Measurements from ENCODE around the gene MORN3. TPM values are rescaled to one million over a fixed set of nuclear protein-coding genes. Genes with fewer than 3 reads are reported as not detected.

The MORN3 gene
- total and polyA plus RNA-seq, 2 of the 8 experiments (the other 6 are each of a cell fraction or from before 2014, with no cell fraction given): 0.39 to 0.93 TPM

DNA sequence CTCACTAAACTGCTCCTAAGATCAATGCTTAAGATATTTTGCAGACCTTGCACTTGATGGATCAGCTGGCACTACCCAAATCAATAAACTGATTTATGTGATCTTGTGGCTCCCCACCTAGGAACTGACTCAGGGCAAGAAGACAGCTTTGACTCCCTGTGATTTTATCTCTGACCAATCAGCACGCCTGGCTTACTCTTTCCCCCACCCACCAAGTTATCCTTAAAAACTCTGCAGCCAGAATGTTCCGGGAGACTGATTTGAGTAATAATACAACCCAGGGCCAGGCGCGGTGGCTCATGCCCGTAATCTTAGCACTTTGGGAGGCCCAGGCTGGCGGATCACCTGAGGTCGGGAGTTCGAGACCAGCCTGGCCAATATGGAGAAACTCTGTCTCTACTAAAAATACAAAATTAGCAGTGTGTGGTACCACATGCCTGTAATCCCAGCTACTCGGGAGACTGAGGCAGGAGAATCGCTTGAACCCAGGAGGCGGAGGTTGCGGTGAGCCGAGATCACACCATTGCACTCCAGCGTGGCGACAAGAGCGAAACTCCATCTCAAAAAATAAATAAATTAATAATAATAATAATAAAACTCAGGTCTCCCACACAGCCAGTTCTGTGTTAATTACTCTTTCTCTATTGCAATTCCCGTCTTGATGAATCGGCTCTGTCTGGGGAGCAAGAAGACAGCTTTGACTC lies 12.0 kb downstream of the MORN3 start:
- DNase-seq (ENCODE audit: low read depth in 1 of 2, low spot score in 2 of 2) (no peak), FAIRE-seq (no peak)
- Histone ChIP-seq H3K36me3 (ENCODE audit: control insufficient read depth in 2 of 4, insufficient read depth in 4 of 4, low read length in 3 of 4) (no peaks in the 10 kb centered on the region), H3K79me1 (ENCODE audit: low read depth, low read length) (no peaks in the 10 kb centered on the region), H3K4me2 (ENCODE audit: insufficient read depth in 1 of 2, low read depth in 2 of 2, low read length in 2 of 2) (no peak overlapping the region), H2BK120ac (replicated peaks; ENCODE audit: low read depth, low read length) (no peak overlapping the region), H2AFZ (ENCODE audit: low read length) (no peak overlapping the region), H2BK12ac (ENCODE audit: low read depth, low read length) (no peak overlapping the region), H3K4ac (replicated peaks; ENCODE audit: insufficient read length, low read depth, low read length) (no peak overlapping the region), H3K23ac (ENCODE audit: insufficient read length) (no peak overlapping the region), H3K18ac (ENCODE audit: extremely low read depth, low read length) (no peak overlapping the region), H3K27me3 (replicated peaks in 1 of 4; ENCODE audit: control insufficient read depth in 3 of 4, extremely low read depth in 1 of 4, insufficient read depth in 3 of 4, low read length in 3 of 4) (no peaks in the 10 kb centered on the region), H3K9ac (replicated peaks in 1 of 4; ENCODE audit: extremely low read depth in 1 of 4, low read depth in 3 of 4, low read length in 3 of 4) (no peak overlapping the region), H2BK15ac (ENCODE audit: low read length) (no peak overlapping the region), H4K20me1 (replicated peaks in 1 of 2; ENCODE audit: control insufficient read depth in 1 of 2, insufficient read depth in 2 of 2, low read length in 2 of 2) (no peaks in the 10 kb centered on the region), H4K8ac (ENCODE audit: extremely low read depth, insufficient read depth, low read length) (no peak overlapping the region), H3K79me2 (ENCODE audit: control insufficient read depth in 1 of 2, insufficient read depth in 2 of 2, low read length in 2 of 2) (no peaks in the 10 kb centered on the region), H3K23me2 (ENCODE audit: low read depth, low read length) (no peaks in the 10 kb centered on the region; the same call in 1 of the 2 replicates), H3K56ac (replicated peaks; ENCODE audit: insufficient read length, low read depth, low read length) (no peak overlapping the region), H3K4me3 (ENCODE audit: extremely low read depth in 1 of 4, insufficient read depth in 2 of 4, low read depth in 3 of 4, low read length in 4 of 4) (no peak overlapping the region), H3K14ac (ENCODE audit: insufficient read length) (no peak overlapping the region), H3K27ac (ENCODE audit: low read depth, low read length) (no peak overlapping the region), H2BK5ac (ENCODE audit: low read depth, low read length) (0 out of 2 replicates have a peak overlapping the region, but pooled peaks have one; percentile 10), H4K91ac (replicated peaks; ENCODE audit: insufficient read length, low read length) (no peak overlapping the region), H2BK20ac (ENCODE audit: low read length) (no peak overlapping the region), H3K4me1 (replicated peaks in 1 of 4; ENCODE audit: control insufficient read depth in 3 of 4, insufficient read depth in 4 of 4, low read length in 3 of 4) (peaks cover 0 to 8% (median 4%) of the 10 kb centered on the region in 4 experiments; a peak in 5 of 7 replicates), H4K5ac (ENCODE audit: insufficient read length, low read depth, low read length) (no peak overlapping the region), H2AK5ac (ENCODE audit: low read depth, low read length) (no peak overlapping the region), H3K9me3 (ENCODE audit: insufficient read depth in 2 of 2, low read depth in 1 of 2, low read length in 1 of 2) (no peaks in the 10 kb centered on the region)
- POLR2A ChIA-PET (ENCODE audit: partially characterized antibody): interaction anchor here (0.6 to 3.2 kb wide), 12 partner anchors 14 to 100 kb away, joined by 3 to 14 read pairs (median 4); partner anchors contain the start of genes KDM2B and ORAI1
- TF ChIP-seq SP1 (IDR thresholded peaks at IDR 0.05; ENCODE audit: low read depth, low read length): no peak
- no peak for TF ChIP-seq HDAC2 (IDR thresholded peaks at IDR 0.05; ENCODE audit: borderline replicate concordance in 1 of 2, low read depth in 2 of 2, low read length in 2 of 2)
- no peak for TF ChIP-seq POLR2A (IDR thresholded peaks at IDR 0.05; ENCODE audit: control extremely low read depth in 1 of 2, low read depth in 2 of 2, low read length in 2 of 2)
- no peak for TF ChIP-seq SIX5 (IDR thresholded peaks at IDR 0.05; ENCODE audit: low read depth, low read length)
- no peak for TF ChIP-seq RBBP5 (IDR thresholded peaks at IDR 0.05; ENCODE audit: borderline replicate concordance, low read depth, low read length)
- no peak for TF ChIP-seq SAP30 (IDR thresholded peaks at IDR 0.05; ENCODE audit: insufficient read depth, insufficient replicate concordance, low read length)
- TF ChIP-seq ASH2L (IDR thresholded peaks at IDR 0.05; ENCODE audit: low read length): no peak
- no peak for TF ChIP-seq CEBPB (IDR thresholded peaks at IDR 0.05; ENCODE audit: low read depth, low read length)
- 96% methylated on average over 18 of the region's 18 CpGs; no CpG with 5 or more reads in 1 of the 2 experiments for WGBS, 2 experiments (ENCODE audit: extremely low coverage in 1 of 2, insufficient coverage in 1 of 2, insufficient read length in 1 of 2, insufficient replicate concordance in 2 of 2, low coverage in 1 of 2, low lambda C conversion rate in 2 of 2, missing lambda C conversion rate in 1 of 2)
- CTCF ChIA-PET (ENCODE audit: partially characterized antibody): interaction anchor here (0.7 to 2.0 kb wide), 12 partner anchors 9 to 189 kb away, joined by 3 to 6 read pairs (median 3); no protein-coding TSS in a partner anchor

Data from H1 (cell line).